ENCODE data around the gene SEMA5A. TPM values are rescaled to one million over a fixed set of nuclear protein-coding genes. Genes with fewer than 3 reads are reported as not detected.
"Not testable (repeated sequence)": the region's sequence is repeated elsewhere in the genome, so short reads cannot be mapped to it uniquely, and the experiment has no call there.

The SEMA5A gene
- total RNA-seq, 1 experiment from 2014 or later = 0.15 TPM

GRCh38 chr5:9354336-9355081 is 191.4 kb downstream of the SEMA5A start:
- H3K27ac ChIP-seq (ENCODE audit: low read length) = no peak overlapping the region
- DNase-seq (ENCODE audit: low read depth, low spot score) (no peak), ATAC-seq (no peak)
- H3K36me3 ChIP-seq (ENCODE audit: control insufficient read depth, insufficient read depth, low read length) = no peaks in the 10 kb centered on the region
- H3K4me1 ChIP-seq (ENCODE audit: control insufficient read depth, insufficient read depth, low read length) = no peaks in the 10 kb centered on the region
- TF ChIP-seq POLR2AphosphoS5 (IDR thresholded peaks at IDR 0.05; ENCODE audit: low read depth, low read length) (no peak), TCF7L2 (IDR thresholded peaks at IDR 0.05; ENCODE audit: low read depth, low read length) (no peak), REST (IDR thresholded peaks at IDR 0.05; ENCODE audit: insufficient read depth in 1 of 2, low read depth in 2 of 2, low read length in 1 of 2) (no peak), SIN3A (IDR thresholded peaks at IDR 0.05; ENCODE audit: borderline replicate concordance, insufficient read depth, low read depth, low read length) (no peak), CTCF (IDR thresholded peaks at IDR 0.05) (no peak)
- intact Hi-C loops (cut with micrococcal nuclease; ENCODE audit: unreplicated experiment) (loop anchor here (5.0 kb wide), 1 partner anchor 42 kb away; no protein-coding TSS in a partner anchor), in situ Hi-C loops (cut with HindIII; ENCODE audit: low pct_unique_long_range_greater_than_20kb, low sequenced_read_pairs) (no loop called here)
- POLR2A ChIA-PET = interaction anchor here (0.7 kb wide), 1 partner anchor 719 kb away, joined by 8 read pairs; no protein-coding TSS in a partner anchor
- no peak overlapping the region for H3K4me3 ChIP-seq (ENCODE audit: low read depth in 2 of 2, low read length in 2 of 2)
- H3K27me3 ChIP-seq (ENCODE audit: control insufficient read depth, insufficient read depth, low read length) = no peaks in the 10 kb centered on the region
- CTCF ChIA-PET = no interaction called here
- no peaks in the 10 kb centered on the region for H3K9me3 ChIP-seq (ENCODE audit: control insufficient read depth, insufficient read depth, low read depth, low read length)
- no TSS peak for BruUV-seq (replicated peaks)

GRCh38 chr5:9353048-9353447 is 192.8 kb downstream of the SEMA5A start:
- in situ Hi-C loops (cut with HindIII; ENCODE audit: low pct_unique_long_range_greater_than_20kb, low sequenced_read_pairs); CTCF ChIA-PET; BruUV-seq (replicated peaks); intact Hi-C loops (cut with micrococcal nuclease; ENCODE audit: unreplicated experiment); H3K4me3 ChIP-seq (ENCODE audit: low read depth in 2 of 2, low read length in 2 of 2); ATAC-seq; H3K9me3 ChIP-seq (ENCODE audit: control insufficient read depth, insufficient read depth, low read depth, low read length); H3K36me3 ChIP-seq (ENCODE audit: control insufficient read depth, insufficient read depth, low read length); H3K4me1 ChIP-seq (ENCODE audit: control insufficient read depth, insufficient read depth, low read length); POLR2A ChIA-PET; H3K27me3 ChIP-seq (ENCODE audit: control insufficient read depth, insufficient read depth, low read length); DNase-seq (ENCODE audit: low read depth, low spot score); H3K27ac ChIP-seq (ENCODE audit: low read length): not testable (repeated sequence)

GRCh38 chr5:9351546-9351945 is 194.3 kb downstream of the SEMA5A start:
- Histone ChIP-seq H3K27me3 (ENCODE audit: control insufficient read depth, insufficient read depth, low read length) (no peaks in the 10 kb centered on the region), H3K36me3 (ENCODE audit: control insufficient read depth, insufficient read depth, low read length) (no peaks in the 10 kb centered on the region), H3K9me3 (ENCODE audit: control insufficient read depth, insufficient read depth, low read depth, low read length) (no peaks in the 10 kb centered on the region), H3K4me3 (ENCODE audit: low read depth in 2 of 2, low read length in 2 of 2) (no peak overlapping the region), H3K4me1 (ENCODE audit: control insufficient read depth, insufficient read depth, low read length) (no peaks in the 10 kb centered on the region), H3K27ac (ENCODE audit: low read length) (no peak overlapping the region)
- intact Hi-C loops (cut with micrococcal nuclease; ENCODE audit: unreplicated experiment) (no loop called here), in situ Hi-C loops (cut with HindIII; ENCODE audit: low pct_unique_long_range_greater_than_20kb, low sequenced_read_pairs) (no loop called here)
- BruUV-seq (replicated peaks) = no TSS peak
- ChIA-PET POLR2A (no interaction called here), CTCF (no interaction called here)
- TF ChIP-seq REST (IDR thresholded peaks at IDR 0.05; ENCODE audit: insufficient read depth in 1 of 2, low read depth in 2 of 2, low read length in 1 of 2) = no peak
- TF ChIP-seq CTCF (IDR thresholded peaks at IDR 0.05) = no peak
- TF ChIP-seq SIN3A (IDR thresholded peaks at IDR 0.05; ENCODE audit: borderline replicate concordance, insufficient read depth, low read depth, low read length) = no peak
- TF ChIP-seq POLR2AphosphoS5 (IDR thresholded peaks at IDR 0.05; ENCODE audit: low read depth, low read length) = no peak
- no peak for TF ChIP-seq TCF7L2 (IDR thresholded peaks at IDR 0.05; ENCODE audit: low read depth, low read length)
- DNase-seq (ENCODE audit: low read depth, low spot score) (no peak), ATAC-seq (no peak)
